ENCODE results near the gene SNRPB. TPM values are rescaled to one million over a fixed set of nuclear protein-coding genes. Genes with fewer than 3 reads are reported as not detected.

Gene SNRPB
- total RNA-seq, 3 donors from 2014 or later, result 84.2 to 143 (median 94.6) TPM

DNA sequence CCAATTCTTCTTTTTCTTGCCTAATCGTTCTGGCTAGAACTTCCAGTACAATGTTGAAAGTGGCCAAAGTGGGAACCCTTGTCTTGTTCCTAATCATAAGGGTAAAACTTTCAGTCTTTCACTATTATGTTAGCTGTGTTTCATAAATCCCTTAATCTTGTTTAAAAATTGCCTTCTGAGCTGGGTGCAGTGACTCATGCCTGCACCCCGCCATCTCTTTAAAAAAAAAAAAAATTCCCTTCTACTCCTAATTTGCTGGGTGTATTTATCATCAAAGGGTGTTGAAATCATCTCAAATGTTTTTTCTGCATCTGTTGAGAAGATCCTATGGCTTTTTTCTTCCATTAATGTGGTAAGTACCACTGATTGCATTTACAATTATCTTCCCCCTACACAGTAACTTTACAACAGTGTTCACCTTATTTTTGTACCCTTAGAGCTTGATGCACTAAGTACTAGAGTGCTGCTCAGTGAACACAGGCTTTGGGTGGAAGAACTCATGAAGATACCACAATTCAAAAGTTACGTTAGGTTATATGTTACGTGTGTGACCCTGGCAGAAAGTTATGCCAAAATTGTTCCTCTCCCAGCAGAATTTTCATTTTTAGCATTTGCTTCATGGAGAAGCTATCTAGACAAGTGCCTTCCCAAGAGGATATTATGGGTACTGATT is 9.7 kb downstream of the SNRPB start:
- H3K4me1 ChIP-seq (ENCODE audit: low read depth), result no peaks in the 10 kb centered on the region
- no peak for DNase-seq
- TF ChIP-seq, protein P1, sequence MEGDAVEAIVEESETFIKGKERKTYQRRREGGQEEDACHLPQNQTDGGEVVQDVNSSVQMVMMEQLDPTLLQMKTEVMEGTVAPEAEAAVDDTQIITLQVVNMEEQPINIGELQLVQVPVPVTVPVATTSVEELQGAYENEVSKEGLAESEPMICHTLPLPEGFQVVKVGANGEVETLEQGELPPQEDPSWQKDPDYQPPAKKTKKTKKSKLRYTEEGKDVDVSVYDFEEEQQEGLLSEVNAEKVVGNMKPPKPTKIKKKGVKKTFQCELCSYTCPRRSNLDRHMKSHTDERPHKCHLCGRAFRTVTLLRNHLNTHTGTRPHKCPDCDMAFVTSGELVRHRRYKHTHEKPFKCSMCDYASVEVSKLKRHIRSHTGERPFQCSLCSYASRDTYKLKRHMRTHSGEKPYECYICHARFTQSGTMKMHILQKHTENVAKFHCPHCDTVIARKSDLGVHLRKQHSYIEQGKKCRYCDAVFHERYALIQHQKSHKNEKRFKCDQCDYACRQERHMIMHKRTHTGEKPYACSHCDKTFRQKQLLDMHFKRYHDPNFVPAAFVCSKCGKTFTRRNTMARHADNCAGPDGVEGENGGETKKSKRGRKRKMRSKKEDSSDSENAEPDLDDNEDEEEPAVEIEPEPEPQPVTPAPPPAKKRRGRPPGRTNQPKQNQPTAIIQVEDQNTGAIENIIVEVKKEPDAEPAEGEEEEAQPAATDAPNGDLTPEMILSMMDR (IDR thresholded peaks at IDR 0.05), result no peak
- H3K36me3 ChIP-seq (ENCODE audit: low read depth), result peaks cover 17% of the 10 kb centered on the region
- H3K9me3 ChIP-seq, result no peaks in the 10 kb centered on the region
- intact Hi-C loops (cut with DNase I, micrococcal nuclease), result no loop called here
- no peak for ATAC-seq
- H3K4me3 ChIP-seq, result no peak overlapping the region

DNA sequence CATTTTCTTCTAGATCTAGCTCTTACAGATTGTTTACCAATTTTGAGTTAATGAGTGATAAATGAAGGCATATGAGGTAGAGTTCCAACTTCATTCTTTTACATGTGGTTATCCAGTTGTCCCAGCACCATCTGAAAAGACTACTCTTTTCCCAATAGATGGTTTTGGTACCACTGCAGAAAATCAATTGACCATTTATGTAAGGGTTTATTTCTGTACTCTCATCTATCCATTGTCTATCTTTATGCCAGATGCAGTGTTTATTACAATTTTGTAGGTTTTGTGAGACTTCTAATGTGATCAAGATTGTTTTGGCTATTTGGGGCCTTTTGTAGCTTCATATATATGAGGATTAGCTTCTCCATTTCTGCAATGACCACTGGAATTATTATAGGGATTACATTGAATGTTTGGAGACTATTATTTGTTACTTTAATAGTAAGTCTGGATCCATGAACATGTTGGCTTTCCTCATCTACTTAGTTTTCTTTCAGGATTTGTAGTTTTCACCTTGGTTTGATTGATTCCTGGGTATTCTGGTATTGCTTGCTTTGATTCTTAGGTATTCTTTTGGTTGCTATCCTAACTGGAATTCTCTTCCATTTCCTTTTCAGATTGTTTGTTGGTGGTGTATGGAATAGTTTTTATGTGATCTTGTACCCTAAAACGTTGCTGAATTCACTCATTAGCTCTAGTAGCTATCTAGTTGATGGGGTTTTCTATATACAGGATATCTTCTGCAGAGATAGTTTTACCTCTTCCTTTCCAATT is 10.4 kb downstream of the SNRPB start:
- H3K4me1 ChIP-seq (ENCODE audit: low read depth), result no peaks in the 10 kb centered on the region
- no peaks in the 10 kb centered on the region for H3K9me3 ChIP-seq
- intact Hi-C loops (cut with DNase I, micrococcal nuclease), result loop anchor here in 1 of 2 donors (10.0 kb wide), 1 partner anchor 245 kb away; no protein-coding TSS in a partner anchor
- H3K36me3 ChIP-seq (ENCODE audit: low read depth), result peaks cover 17% of the 10 kb centered on the region
- no peak overlapping the region for H3K4me3 ChIP-seq
- DNase-seq (no peak), ATAC-seq (no peak)
- TF ChIP-seq, protein P1 (IDR thresholded peaks at IDR 0.05), result no peak

DNA sequence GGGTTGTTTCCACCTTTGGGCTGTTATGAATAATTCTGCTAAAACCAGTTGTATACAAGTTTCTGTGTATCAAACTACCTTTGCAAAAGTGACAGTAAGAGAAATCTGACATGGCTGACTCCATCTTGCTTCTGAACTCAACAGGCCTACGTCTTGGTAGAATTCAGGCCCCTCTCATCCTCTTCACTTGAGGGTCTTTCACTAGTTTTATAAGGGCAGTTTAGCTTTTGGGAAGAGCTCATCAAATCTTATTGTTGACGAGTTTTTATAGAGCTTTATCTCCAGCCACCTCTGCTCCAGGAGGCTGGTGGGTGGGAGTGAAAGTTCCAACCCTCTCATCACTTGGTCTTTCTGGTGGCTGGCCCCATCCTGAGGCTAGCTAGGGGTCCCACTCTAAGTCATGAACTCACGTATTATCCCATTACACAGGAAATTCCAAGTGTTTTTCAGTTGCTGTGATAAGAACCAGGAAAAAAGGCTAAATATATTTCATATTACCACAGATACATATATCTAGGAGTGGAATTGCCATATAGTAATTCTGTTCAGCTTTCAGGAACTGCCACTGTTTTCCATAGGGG is 11.6 kb downstream of the SNRPB start:
- ATAC-seq, result no peak
- intact Hi-C loops (cut with DNase I, micrococcal nuclease), result loop anchor here in 1 of 2 donors (10.0 kb wide), 1 partner anchor 244 kb away; no protein-coding TSS in a partner anchor
- no peak overlapping the region for H3K4me3 ChIP-seq
- TF ChIP-seq, protein P1 (IDR thresholded peaks at IDR 0.05), result no peak
- no peak for DNase-seq
- H3K9me3 ChIP-seq, result no peaks in the 10 kb centered on the region
- H3K4me1 ChIP-seq (ENCODE audit: low read depth), result no peaks in the 10 kb centered on the region
- H3K36me3 ChIP-seq (ENCODE audit: low read depth), result peaks cover 17% of the 10 kb centered on the region

DNA sequence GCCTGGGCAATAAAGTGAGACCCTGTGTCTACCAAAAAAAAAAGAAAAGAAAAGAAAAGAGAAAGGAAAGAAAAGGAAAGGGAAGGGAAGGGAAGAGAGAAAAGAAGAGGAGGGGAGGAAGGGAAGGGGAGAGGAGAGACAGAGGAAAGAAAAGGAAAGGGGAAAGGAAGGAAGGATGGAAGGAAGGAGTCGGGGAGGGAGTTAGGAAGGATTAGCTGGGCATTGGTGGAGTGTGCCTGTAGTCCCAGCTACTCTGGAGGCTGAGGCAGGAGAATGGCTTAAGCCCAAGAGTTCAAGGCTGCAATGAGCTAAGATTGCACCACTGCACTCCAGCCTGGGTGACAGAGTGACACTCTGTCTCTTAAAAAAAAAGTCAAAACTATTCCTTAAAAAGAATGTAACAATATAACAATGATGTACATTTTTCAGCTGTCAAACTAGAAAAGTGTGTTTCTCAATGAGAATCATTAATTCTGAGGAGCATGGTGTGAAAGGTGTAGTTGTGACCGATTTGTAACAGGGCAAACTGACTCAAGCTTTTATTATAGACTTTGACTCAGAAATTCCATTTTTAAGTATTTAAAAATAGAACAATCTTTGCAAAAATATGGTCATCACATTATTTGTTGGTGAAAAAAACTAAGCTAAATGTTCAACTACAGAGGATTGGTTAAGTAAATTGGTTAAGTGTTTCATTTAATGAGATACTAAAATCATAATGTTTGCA is 14.7 kb downstream of the SNRPB start:
- intact Hi-C loops (cut with DNase I, micrococcal nuclease), result loop anchor here in 1 of 2 donors (10.0 kb wide), 1 partner anchor 241 kb away; no protein-coding TSS in a partner anchor
- TF ChIP-seq, protein P1 (IDR thresholded peaks at IDR 0.05), result no peak
- DNase-seq, result no peak
- Histone ChIP-seq H3K4me1 (ENCODE audit: low read depth) (no peaks in the 10 kb centered on the region), H3K9me3 (no peaks in the 10 kb centered on the region), H3K36me3 (ENCODE audit: low read depth) (no peaks in the 10 kb centered on the region), H3K4me3 (no peak overlapping the region)
- no peak for ATAC-seq

DNA sequence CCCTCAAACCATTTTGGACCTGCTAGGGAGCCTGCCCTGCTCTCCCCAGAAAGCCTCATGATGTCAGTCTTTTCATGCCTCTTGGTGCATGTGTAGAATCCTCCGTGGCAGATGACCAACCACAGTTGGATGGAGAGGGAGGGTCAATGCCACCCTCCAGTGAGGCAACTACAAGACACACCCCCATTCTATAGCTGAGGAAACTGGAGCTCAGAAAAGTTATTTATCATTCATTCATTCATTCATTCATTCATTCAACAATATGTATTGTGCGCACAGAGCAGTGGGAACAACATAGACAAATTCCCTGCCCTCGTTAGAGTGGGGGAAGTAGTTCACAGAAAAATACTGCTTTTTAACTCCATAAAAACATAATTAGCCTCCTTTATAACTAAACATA is 16.8 kb downstream of the SNRPB start:
- Histone ChIP-seq H3K9me3 (no peaks in the 10 kb centered on the region), H3K4me1 (ENCODE audit: low read depth) (no peaks in the 10 kb centered on the region), H3K4me3 (no peak overlapping the region), H3K36me3 (ENCODE audit: low read depth) (no peaks in the 10 kb centered on the region)
- TF ChIP-seq, protein P1 (IDR thresholded peaks at IDR 0.05), result no peak
- intact Hi-C loops (cut with DNase I, micrococcal nuclease), result loop anchor here in 1 of 2 donors (10.0 kb wide), 1 partner anchor 239 kb away; no protein-coding TSS in a partner anchor
- ATAC-seq (no peak), DNase-seq (no peak)

All from mucosa of descending colon (tissue), 3 donors.